SW 1271 (cell line): ENCODE measurements around the gene RAB40C.

Source experiments
- DNase-seq, 2 experiments: peaks; one replicate each; lab custom pipeline; 2025; lab: John Stamatoyannopoulos, UW

RAB40C gene

GRCh38 chr16:617855-618254, 28.0 kb downstream of the RAB40C start:
- DNase-seq: no peak

DNA sequence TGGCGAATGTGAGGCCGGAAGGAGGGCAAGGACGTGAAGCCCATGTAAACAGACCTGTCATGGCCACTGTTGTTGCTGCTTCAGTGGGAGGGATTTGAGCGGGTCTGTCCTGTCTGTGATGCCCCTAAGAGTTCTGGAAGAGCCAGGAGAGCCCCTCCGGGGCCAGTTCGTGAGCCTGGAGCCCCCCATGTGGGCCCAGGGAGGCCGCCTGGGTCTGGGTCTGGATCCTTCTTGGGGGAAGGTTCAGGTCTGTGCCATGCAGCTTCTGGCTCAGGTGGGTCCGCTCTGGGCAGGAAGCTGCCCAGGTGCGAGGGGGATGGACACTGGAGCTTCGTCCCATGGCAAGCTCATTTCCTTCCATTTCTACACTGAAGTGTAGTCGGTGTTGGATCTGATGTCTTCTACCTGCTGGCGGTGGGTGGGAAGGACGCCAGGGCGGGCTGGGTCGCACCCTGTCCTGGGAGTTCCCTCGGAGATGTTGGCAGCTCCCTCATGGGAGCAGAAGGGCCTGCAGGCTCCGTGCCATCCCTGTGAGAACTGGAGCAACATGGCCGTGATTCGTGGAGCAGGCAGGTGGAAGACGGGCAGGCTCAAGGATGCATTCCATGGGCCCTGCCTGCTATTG, 29.7 kb downstream of the RAB40C start:
- no peak for DNase-seq

- DNase-seq: no peak
Observed at GRCh38 chr16:620700-621525, 31.0 kb downstream of the RAB40C start.

DNA sequence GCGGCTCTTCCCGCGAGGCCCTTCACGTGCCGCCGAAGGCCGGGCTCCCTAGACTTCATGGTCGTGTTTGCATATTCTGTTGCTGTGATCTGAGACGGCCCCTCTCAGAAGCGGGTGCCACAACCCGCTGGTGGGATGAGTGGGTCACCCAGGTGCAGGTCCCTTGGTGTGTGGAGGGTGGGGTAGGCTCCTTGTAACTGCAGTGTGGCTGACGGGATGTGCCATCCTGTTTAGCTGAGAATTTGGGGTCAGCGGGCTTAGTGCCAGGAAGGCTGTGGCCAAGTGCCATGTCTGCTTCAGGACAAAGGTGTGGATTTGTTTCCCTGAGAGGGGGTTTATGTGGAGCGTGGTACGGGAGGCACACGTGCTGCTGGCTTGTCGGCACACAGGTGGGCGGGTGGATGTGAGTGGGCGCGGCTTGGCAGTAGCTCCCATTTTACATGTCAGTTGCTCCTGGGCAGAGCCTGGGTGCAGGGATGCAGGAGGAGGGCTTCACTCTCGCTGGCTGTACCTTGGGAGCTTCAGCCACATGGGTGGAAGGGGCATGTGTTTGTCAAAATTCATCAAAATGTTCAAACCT, 31.8 kb downstream of the RAB40C start:
- no peak for DNase-seq

DNA sequence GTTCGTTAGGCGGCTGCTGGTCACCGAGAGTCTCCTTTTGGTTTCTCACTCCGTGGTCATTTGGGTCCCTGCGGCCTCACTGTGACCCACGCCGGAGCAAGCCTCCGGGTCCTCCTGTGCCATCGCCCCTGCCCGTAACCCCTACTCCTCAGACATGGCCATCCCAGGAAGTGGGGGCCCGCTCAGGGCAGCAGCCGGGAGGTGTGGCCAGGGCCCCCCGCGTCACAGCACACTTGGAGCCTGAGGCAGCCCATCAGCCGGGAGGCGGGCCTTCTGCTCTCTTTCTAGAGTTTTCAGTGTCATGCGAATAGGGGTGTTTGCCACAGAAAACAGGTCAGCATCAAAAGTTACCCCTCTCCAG, 33.0 kb downstream of the RAB40C start:
- no peak for DNase-seq

DNA sequence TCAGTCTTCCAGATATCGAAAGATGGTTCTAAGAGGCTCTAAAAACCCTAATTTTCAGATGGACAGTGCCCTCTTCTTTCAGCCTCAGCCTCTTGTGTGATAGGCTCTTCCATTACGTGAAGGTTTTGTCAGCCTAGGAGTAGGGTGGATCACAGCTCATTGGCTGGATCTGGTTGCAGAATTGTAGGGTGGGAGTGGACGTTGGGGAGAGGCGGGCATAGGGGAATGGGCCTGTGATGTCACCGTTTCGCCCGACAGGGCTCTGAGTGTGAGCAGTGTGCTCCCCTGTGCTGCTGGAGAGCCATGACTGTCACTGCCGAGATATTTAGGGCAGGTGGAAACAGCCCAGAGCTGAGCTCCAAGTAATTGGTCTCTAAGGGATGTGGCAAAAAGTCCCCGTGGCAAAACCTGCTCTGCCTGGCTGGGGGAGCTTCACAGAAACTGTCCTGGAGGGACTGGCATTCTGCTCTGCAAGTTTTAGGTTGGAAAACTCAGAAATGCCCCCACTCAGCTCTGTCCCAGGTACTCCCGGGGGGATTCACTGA, 34.7 kb downstream of the RAB40C start:
- DNase-seq: no peak

- no peak for DNase-seq
Observed at GRCh38 chr16:625117-625976, 35.5 kb downstream of the RAB40C start.

- no peak for DNase-seq
Observed at GRCh38 chr16:625977-626765, 36.3 kb downstream of the RAB40C start.

DNA sequence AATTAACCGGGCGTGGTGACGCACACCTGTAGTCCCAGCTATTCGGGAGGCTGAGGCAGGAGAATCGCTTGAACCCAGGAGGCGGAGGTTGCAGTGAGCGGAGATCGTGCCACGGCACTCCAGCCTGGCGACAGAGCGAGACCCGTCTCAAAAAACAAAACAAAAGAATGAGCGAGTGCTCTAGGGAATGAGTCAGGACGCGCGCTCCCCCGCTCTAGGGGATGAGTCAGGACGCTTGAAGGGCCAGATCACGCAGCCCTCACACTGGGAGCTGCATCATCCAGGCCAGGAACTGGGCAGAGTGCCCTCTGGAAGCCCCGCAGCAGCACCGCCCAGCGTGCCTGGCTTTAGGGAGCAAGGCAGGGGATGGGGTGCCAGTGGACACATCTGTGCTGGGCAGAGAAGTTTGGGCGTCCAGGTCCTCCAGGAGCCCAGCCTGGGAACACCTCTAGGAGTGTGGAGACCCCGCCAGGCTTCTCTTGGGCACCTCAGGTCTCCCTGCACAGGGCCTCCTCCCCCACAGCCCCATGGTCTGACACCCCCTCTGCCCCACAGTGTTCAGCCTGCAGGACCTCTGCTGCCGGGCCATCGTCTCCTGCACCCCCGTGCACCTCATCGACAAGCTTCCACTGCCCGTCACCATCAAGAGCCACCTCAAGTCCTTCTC, 37.1 kb downstream of the RAB40C start:
- DNase-seq: peak in 1 of 2 experiments; percentile 30

DNA sequence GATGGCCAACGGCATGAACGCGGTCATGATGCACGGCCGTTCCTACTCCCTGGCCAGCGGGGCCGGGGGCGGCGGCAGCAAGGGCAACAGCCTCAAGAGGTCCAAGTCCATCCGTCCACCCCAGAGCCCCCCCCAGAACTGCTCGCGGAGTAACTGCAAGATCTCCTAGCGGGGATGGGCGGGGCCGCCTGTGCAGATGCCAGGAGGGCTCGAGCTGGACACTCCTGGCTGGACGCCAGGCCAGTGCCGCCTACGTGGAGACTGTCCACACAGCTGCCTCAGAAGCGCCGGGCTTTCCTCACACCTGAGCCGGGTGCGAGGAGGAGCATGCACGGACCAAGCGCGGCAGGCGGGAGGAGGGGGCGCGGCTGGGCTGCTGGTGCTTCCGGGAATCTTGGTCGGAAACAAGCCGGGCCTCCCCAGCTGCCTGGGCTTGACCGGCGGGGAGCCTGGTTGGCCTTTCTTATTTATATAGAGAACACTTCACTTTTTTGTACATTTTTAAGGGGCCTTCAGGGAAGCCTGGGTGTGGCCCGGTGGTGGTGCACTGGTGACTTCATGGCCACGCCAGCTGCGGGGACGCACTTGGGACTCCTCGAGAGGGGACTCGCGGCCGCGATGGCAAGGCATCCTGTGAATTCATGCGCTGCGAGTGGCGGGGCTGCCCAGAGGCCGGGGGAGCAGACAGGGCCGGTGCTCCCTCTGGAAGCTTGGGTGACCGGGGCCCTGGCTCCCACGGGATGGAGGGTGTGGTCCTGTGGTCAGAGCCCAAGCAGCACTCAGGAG, 37.8 kb downstream of the RAB40C start:
- DNase-seq: no peak

DNA sequence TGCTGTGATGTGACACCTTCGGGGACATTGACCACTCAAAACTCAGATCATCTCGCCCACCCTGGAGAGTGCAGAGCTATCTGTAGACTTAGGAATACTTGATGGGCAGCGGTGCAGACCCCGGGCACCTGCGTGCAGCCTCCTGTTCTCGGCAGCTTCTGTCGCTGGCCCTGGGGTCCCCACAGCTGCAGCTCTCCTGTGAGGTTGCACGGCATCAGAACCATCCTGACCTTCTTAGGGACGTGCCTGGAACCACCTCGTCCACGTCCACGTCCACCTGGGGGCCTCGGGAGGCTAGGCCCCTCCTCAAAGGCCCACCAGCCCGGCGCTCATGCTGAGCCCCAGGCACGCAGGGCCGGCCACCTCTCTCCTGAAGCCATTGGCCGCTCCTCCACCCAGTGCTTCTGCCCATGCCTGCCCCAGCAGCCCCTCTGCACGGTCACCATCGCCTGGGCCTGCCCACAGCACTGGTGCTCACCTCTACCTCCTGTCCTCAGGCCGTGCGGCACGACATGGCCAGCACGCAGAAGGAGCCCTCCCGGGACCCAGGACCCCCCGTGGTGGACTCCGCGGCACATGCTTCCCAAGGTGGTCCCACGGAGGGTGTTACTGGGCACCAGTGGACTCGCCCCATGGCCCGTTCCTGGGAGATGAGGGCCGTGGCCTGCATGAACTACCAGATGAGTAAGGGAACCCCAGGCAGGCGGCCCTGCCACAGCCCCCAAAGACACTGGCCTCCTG, 38.6 kb downstream of the RAB40C start:
- DNase-seq: no peak

GRCh38 chr16:629185-629832, 39.4 kb downstream of the RAB40C start:
- DNase-seq: no peak

DNA sequence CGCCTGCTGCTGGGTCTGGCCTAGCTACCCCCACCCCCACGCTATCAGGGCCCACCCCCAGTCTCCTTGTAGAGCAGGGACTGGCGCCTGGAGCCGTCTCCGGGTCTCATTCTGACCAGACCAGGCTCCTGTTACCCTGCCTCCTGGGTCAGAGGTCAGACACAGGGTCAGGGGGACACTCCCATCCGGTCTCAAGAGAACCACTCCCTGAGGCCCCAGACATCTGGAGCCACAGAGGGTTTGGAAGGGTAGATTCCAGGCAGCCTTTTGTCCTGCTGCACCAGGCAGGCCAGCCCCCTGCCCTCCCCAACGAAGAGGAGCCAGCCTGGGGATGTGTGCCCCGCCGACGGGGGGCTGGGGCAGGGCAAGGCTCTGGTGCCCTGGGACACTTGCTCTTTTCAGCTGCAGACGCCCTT, 40.0 kb downstream of the RAB40C start:
- DNase-seq: no peak

DNA sequence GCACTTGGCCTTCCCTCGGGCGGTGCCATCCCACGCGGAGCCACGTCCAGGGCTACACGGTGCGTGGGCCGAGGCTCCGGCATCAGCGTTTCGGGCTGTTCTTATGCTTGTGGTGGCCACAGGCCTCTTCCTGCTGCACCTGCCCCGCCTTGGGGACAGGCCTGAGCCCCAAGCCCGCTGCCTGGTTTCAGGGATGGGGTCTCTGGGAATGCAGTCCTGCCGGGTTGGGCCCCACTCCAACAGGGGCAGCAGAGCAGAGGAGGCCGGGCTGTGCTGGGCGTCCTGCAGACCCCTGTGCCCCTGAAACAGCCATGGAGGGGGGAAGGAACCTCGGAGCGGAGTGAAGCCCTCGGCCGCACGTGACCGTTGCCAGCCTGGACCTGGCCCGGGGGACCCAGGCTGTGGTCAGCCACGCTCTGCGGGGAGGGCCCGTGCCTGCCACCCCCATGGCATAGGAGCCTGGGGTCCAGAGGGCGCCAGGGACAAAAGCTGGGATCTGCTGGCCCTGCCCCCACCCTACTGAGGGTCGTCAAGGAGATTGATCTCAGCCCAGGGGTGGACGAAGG, 40.5 kb downstream of the RAB40C start:
- no peak for DNase-seq

- no peak for DNase-seq
Observed at GRCh38 chr16:630815-631405, 41.0 kb downstream of the RAB40C start, which contains the start of gene WFIKKN1. WFIKKN1 (plus strand) TSS chr16:630985; CDS start chr16:631254, 269 bp downstream.

- no peak for DNase-seq
Observed at GRCh38 chr16:631808-632358, 42.0 kb downstream of the RAB40C start.
